ENCODE results near the gene DEGS2. TPM values are rescaled to one million over a fixed set of nuclear protein-coding genes. Genes with fewer than 3 reads are reported as not detected.

DEGS2 gene
- total and polyA plus RNA-seq, 2 experiments from 2014 or later: 0.63 to 2.2 TPM

- no peaks in the 10 kb centered on the region for H3F3A ChIP-seq (replicated peaks; ENCODE audit: low read depth)
- H3K36me3 ChIP-seq (ENCODE audit: insufficient read depth): no peaks in the 10 kb centered on the region
- H3K27me3 ChIP-seq (ENCODE audit: insufficient read depth): peaks cover 33% of the 10 kb centered on the region
- no peak overlapping the region for H3K4me3 ChIP-seq
- Mint-ChIP-seq H3K36me3 (ENCODE audit: low read depth) (no peaks in the 10 kb centered on the region; the same call in 2 of the 3 replicates), H3K4me1 (peaks cover 6% of the 10 kb centered on the region), H3K4me3 (no peak overlapping the region; the same call in 2 of the 3 replicates), H3K27me3 (ENCODE audit: insufficient read depth, low read depth, poor library complexity) (peaks cover 44% of the 10 kb centered on the region), H3K27ac (no peak overlapping the region), H3K9me3 (peaks cover 4% of the 10 kb centered on the region; the same call in 2 of the 3 replicates)
- no peaks in the 10 kb centered on the region for H3K9me2 ChIP-seq (ENCODE audit: insufficient read depth)
- peak overlapping the region; percentile 57; the same call in 1 of the 2 replicates for H2AFZ ChIP-seq
- H3K79me2 ChIP-seq (replicated peaks; ENCODE audit: insufficient read depth): no peaks in the 10 kb centered on the region
- peak; percentile 91 for DNase-seq (ENCODE audit: low spot score)
- no peak overlapping the region for H3K4me2 ChIP-seq
- TF ChIP-seq JUNB (IDR thresholded peaks at IDR 0.05; ENCODE audit: unreplicated experiment): no peak
- TF ChIP-seq ZNF331 (CRISPR knock-in tag; IDR thresholded peaks at IDR 0.05; ENCODE audit: low read depth): no peak
- TF ChIP-seq CTCF (conservative IDR thresholded peaks at IDR 0.05; ENCODE audit: low read depth in 2 of 2): peak; percentile 85 to 98
- no peak for TF ChIP-seq ZNF114 (CRISPR knock-in tag; IDR thresholded peaks at IDR 0.05)
- no peak for TF ChIP-seq REST (IDR thresholded peaks at IDR 0.05; ENCODE audit: unreplicated experiment)
- TF ChIP-seq EZH2 (IDR thresholded peaks at IDR 0.05; ENCODE audit: low read depth, unreplicated experiment): no peak
- TF ChIP-seq CREB1 (CRISPR knock-in tag; IDR thresholded peaks at IDR 0.05; ENCODE audit: low read depth): peak; percentile 47; the same call in 1 of the 2 replicates
- no peaks in the 10 kb centered on the region; the same call in 1 of the 2 replicates for H4K20me1 ChIP-seq (replicated peaks; ENCODE audit: insufficient read depth)
- H3K27ac ChIP-seq (ENCODE audit: low read depth): no peak overlapping the region
- ATAC-seq: peak; percentile 56
- H3K4me1 ChIP-seq (ENCODE audit: insufficient read depth): no peaks in the 10 kb centered on the region
Measured at GRCh38 chr14:100155049-100155621, 4.3 kb downstream of the DEGS2 start.

GRCh38 chr14:100153560-100153959 lies 5.9 kb downstream of the DEGS2 start:
- H3K36me3 Mint-ChIP-seq (ENCODE audit: low read depth): no peaks in the 10 kb centered on the region; the same call in 2 of the 3 replicates
- ATAC-seq (no peak), DNase-seq (ENCODE audit: low spot score) (no peak)
- peaks cover 4% of the 10 kb centered on the region; the same call in 2 of the 3 replicates for H3K9me3 Mint-ChIP-seq
- H4K20me1 ChIP-seq (replicated peaks; ENCODE audit: insufficient read depth): no peaks in the 10 kb centered on the region; the same call in 1 of the 2 replicates
- no peaks in the 10 kb centered on the region for H3K79me2 ChIP-seq (replicated peaks; ENCODE audit: insufficient read depth)
- no peaks in the 10 kb centered on the region for H3K4me1 ChIP-seq (ENCODE audit: insufficient read depth)
- no peaks in the 10 kb centered on the region for H3F3A ChIP-seq (replicated peaks; ENCODE audit: low read depth)
- no peak overlapping the region for H2AFZ ChIP-seq
- H3K27ac ChIP-seq (ENCODE audit: low read depth): no peak overlapping the region
- TF ChIP-seq CREB1 (CRISPR knock-in tag; IDR thresholded peaks at IDR 0.05; ENCODE audit: low read depth): no peak
- TF ChIP-seq ZNF462 (CRISPR knock-in tag; IDR thresholded peaks at IDR 0.05): no peak
- TF ChIP-seq JUNB (IDR thresholded peaks at IDR 0.05; ENCODE audit: unreplicated experiment): no peak
- TF ChIP-seq ZNF331 (CRISPR knock-in tag; IDR thresholded peaks at IDR 0.05; ENCODE audit: low read depth): no peak
- H3K4me3 ChIP-seq: no peak overlapping the region
- no peak overlapping the region for H3K4me2 ChIP-seq
- peaks cover 8% of the 10 kb centered on the region for H3K4me1 Mint-ChIP-seq
- no peak overlapping the region for H3K27ac Mint-ChIP-seq
- H3K4me3 Mint-ChIP-seq: no peak overlapping the region
- no peaks in the 10 kb centered on the region for H3K9me2 ChIP-seq (ENCODE audit: insufficient read depth)
- no peaks in the 10 kb centered on the region for H3K36me3 ChIP-seq (ENCODE audit: insufficient read depth)
- peaks cover 36% of the 10 kb centered on the region for H3K27me3 Mint-ChIP-seq (ENCODE audit: insufficient read depth, low read depth, poor library complexity)
- H3K27me3 ChIP-seq (ENCODE audit: insufficient read depth): peaks cover 22% of the 10 kb centered on the region
